NCI-H1417 treated with DMSO at 0.1 percent for 48 hours (cell line): ENCODE data around the gene BEND6.
"Not testable (repeated sequence)": the region's sequence is repeated elsewhere in the genome, so short reads cannot be mapped to it uniquely, and the experiment has no call there.

Experiments
- DNase-seq: peaks from one replicate; lab custom pipeline; 2025; lab: John Stamatoyannopoulos, UW

BEND6 gene

DNA sequence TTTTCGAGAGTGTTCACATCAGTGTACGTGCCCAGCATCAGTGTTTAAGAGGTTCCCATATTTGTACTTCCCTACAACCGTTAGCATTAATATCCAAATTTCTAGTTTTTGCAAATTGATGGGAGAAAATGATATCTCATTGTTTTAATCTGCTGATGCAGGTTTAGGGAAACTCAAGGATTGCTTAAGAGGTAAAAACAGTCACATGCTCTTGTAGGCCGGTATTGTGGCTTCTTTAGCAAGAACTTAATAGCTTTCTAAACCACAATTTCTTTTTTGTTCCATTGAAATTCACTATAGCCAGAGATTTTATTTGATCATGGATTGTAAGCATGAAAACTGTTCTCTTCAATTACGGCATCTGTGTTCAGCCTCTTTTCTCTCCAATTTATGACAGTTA, 29.5 kb downstream of the BEND6 start:
- DNase-seq: no peak

DNA sequence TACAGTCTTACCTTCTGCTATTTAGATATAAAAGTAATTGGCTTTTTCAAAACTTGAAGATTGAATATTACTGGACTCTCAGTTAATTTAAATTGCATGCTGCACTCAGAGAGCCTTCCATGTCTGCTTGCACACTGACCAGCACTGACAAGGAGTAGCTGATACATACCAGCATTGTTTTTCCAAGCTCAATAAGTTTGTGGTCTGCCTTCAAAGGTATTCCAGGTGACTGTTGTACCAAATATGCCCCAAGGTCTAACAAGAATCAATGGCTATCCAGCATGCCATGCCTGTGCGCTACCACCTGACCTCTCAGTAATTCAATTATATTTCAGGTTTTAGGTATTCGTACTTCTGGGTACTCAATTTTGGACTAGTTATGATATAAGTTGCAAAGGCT, 30.0 kb downstream of the BEND6 start:
- no peak for DNase-seq

DNA sequence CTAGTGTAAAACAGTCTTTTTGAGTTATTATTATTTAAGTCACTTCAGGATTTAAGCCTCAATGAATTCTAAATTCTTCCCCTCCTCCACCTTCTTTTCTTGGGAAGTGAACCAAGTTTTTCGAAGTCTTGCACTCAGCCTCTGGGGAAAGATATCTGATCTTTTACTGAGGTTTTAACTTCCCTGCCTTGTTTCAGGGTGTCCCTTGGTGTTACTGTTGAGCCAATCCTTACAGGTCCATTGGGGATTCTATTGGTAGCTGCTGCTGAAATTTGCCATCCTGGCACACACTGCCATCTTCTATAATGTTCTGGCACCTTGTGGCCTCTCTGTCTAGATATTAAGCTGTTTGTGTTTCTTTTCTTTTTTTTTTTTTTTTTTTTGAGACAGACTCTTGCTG, 31.7 kb downstream of the BEND6 start:
- no peak for DNase-seq

DNA sequence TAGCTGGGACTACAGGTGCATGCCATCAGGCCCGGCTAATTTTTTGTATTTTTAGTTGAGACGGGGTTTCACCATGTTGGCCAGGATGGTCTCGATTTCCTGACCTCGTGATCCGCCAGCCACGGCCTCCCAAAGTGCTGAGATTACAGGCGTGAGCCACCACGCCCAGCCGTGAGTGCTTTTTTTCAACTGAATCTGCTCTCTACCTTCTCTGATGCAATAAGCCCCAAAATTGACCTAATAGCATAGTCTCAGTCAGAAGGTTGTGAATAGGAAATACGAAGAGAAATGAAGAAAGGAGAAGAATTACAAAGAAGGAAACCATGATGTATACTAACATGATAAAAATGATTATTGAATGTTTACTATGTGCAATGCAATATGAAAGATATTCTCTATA, 33.2 kb downstream of the BEND6 start:
- no peak for DNase-seq

DNA sequence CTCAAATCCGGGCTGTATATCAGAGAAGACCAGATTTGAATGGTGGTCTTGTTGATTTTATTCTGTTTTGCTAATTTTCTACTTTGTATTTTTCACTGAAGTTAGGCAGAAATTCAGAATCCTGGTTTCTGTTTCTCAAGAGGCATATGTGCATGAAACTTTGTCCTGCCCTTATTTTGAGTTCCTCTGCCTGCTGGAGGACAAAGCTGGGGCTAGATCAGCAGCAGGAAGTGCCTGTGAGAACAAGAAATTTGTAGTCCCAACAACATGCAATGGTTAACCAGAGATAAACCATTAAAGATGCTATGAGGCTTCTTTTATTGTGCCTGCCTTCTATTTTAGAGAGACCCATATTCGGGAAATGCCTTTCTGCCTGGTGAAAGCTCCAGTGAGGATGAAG, 37.1 kb downstream of the BEND6 start:
- DNase-seq: no peak

DNA sequence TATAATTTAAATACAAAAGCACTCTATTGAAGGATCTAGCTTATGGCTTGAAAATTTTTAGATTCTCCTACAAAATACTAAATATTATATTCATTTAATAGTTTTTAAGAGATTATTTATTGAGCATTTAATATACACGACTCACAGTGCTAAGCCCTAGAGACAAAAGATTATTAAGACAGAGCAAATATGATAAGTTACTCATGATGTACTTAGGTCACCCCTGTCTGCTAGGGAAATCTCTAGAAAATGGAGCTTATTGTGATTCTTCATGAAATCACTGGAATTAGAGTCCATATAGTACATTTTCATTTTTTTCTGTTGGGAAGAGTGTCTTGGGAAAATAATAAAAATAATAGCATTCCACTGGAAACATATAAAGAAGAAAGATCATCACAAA, 37.8 kb downstream of the BEND6 start:
- DNase-seq: no peak

DNA sequence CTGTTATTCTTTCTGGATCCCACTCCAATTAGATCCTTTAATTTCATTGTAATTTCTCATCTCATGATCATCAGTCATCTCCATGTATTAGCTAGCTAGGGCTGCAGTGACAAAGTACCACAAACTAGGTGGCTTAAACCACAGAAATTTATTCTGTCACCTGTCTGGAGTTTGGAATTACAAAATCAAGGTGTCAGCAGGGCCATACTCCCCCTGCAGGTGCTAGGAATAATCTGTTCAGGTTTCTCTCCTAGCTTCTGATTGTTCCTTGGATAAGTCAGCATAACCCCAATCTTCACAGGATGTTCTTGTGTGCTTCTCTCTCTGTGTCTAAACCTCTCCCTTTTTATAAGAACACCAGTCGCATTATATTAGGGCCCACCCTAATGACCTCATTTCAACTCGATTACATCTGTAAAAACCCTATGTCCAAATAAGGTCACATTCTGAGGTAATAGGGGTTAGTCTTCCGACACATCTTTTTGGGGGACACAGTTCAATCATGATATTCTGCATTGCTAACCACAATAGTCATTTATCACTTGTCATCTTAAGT, 40.5 kb downstream of the BEND6 start:
- no peak for DNase-seq

DNA sequence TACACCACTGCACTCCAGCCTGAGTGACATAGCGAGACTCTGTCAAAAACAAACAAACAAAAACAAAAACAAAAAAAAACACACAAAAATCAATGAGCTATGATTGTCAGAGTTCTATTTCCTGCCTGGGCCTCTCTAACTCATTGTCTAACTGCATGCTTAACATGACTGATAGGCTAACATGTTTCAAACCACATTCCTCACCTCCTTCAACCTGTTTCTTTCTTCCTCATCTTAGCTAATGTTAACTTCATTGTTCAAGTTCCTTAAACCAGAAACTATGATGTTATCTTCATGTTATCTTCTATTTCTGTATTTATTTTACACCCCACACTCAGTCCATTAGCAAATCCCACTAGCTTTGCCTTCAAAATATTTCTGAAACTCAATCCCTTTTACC, 41.5 kb downstream of the BEND6 start:
- no peak for DNase-seq

DNA sequence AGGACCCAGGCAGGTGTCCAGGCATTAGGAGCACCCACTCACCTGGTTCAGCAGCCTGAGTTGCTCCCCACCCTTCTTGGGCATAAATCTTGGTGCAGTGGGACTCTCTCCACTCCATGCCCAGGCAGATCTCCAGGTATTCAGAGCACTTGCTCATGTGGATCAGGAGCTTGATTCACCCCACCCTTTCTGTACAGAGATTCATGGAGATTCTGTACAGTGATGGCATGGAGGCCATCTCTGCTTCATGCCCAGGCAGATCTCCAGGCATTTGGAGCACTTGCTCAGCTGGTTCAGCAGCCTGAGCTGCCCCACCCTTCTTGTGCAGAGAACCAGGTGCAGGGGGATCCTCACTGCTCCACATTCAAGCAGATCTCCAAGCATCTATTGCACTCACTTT, 44.1 kb downstream of the BEND6 start:
- no peak for DNase-seq

DNA sequence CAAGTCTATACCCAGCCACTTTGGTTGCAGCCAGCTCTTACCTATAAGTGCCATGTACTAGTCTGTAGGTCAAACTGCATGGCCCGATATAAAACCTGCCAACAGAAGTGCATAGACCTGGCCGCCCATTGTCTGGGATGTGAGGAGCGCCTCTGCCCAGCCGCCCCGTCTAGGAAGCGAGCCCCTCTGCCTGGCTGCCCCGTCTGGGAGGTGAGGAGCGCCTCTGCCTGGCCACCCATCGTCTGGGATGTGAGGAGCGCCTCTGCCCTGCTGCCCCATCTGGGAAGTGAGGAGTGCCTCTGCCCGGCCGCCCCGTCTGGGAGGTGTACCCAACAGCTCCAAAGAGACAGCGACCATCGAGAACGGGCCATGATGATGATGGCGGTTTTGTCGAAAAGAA, 44.8 kb downstream of the BEND6 start:
- not testable (repeated sequence) for DNase-seq

DNA sequence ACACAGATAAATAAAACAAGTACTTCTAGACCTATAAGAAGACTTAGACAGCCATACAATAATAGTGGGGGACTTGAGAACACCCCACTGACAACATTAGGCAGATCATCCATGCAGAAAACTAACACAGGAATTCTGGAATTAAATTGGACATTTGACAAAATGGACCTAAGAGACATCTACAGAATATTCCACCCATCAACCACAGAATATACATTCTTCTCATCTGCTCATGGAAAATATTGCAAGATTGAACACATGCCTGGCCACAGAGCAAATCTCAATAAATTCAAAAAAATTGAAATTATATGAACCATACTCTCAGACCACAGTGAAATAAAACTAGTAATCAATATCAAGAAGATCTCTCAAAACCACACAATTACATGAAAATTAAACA, 47.3 kb downstream of the BEND6 start:
- DNase-seq: no peak

DNA sequence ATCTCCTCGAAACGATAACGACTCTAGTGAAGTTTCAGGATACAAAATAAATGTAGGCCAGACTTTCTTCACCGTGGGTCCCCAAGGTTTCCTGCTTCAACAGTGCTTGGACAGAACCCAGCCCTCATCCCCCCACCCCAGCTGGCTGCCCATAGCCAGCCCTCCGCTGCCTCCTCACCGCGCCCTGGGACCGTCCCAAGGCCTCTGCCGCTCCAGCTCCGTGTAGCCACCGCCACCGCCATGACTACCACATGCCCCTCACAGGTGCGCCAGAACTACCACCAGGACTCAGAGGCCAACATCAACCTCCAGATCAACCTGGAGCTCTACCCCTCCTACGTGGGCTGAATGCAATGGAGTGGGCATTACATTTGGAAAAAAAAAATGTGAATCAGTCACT, 49.4 kb downstream of the BEND6 start:
- no peak for DNase-seq

DNA sequence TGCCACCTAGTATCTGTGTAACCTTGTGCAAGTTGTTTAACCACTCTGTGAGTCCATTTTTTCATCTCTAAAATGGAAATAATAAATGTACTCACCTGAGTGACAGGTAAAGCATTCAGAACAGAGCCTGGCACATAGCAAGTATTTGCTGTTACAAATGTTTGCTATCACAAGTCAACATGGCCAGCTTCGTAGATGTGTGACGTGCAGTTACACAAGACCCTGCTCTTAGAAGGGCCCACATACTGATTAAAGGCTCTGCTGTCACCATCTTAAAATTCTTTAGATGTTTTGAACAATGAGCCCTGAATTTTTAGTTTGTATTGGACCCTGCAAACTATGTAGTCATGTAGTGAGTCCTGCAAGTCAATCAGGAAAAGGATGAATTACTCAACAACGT, 51.2 kb downstream of the BEND6 start:
- DNase-seq: no peak

DNA sequence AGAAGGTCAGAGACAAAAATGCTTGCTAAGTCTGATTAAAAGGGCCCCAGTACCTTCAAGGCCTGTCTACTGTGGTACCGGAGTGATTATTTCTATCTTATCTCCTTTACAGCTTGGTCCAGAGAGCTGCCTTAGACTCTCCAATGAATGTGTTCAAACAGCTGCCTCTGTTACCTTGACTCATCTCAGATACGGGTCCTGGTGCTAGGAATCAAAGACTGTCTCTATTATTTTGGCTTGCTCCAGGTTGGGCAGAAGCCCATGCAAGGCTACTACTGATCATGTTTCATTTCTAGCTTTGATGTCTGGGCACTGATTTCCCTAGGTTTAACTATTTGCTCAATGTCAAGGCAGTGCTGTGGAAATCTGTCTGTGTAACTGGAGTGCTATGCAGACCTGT, 53.2 kb downstream of the BEND6 start:
- DNase-seq: not testable (repeated sequence)

DNA sequence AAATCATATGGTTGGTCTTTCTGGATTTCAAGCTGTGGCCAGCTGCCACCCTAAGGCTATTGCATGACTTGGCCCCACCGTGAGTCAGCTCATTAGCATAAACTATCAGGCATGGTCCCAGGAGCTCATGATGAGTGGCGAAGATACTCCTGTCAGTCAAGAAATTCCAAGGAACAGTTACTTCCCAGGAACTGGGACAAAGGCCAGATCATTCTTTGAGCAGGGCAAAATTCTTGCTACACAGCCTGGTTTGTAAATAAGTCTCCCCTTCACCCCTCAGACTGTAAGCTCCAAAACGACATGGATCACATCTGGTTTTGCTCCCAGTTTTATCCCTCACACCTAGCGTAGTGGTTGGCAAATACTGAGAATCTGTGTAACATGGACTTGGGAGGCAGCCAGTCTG, 58.6 kb downstream of the BEND6 start:
- no peak for DNase-seq

DNA sequence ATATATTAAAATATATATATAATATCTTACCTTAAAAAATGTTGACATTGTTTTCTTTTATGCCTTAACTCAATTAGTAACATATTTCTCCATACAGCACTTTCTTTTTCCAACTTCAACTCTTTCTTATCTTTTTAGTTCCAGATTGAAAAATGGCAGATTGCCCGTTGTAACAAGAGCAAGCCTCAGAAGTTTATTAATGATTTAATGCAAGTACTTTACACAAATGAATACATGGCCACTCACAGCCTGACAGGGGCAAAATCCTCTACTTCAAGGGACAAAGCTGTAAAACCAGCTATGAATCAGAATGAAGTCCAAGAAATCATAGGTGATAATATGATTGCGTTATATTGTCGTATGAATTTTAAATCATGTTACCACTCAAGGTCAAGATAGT, 62.2 kb downstream of the BEND6 start:
- DNase-seq: no peak

DNA sequence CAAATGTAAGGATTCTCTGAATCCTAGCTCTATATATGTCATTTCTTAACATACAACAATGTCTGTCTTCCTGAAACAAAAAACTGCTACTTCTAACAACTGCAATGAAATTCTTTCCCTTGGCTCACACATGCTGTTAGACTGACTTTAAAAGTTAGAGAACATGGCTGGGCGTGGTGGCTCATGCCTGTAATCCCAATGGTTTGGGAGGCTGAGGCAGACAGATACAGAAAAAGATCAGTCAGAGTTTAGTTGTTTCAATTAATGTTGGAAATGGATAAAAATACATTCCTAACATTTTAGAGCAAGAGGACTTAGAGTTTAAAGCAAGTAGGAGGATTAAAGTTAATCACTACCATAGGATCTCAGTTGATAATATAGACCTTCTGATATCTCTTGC, 62.9 kb downstream of the BEND6 start:
- no peak for DNase-seq

DNA sequence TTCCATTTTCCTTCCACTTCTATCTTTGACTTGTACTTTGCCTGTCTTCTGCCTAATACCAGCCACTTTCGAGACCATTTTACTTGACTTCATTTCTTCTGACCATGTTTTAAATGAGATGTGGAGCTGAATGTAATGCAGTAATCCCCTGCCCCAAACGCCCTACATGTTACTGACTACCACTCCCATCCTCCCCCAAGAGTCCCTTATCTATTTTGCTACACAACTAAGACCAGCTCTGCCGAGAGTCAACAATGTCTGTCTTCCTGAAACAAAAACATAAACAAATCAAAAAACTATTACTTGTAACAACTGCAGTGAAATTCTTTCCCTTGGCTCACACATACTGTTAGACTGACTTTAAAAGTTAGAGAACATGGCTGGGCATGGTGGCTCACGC, 64.5 kb downstream of the BEND6 start:
- DNase-seq: no peak

DNA sequence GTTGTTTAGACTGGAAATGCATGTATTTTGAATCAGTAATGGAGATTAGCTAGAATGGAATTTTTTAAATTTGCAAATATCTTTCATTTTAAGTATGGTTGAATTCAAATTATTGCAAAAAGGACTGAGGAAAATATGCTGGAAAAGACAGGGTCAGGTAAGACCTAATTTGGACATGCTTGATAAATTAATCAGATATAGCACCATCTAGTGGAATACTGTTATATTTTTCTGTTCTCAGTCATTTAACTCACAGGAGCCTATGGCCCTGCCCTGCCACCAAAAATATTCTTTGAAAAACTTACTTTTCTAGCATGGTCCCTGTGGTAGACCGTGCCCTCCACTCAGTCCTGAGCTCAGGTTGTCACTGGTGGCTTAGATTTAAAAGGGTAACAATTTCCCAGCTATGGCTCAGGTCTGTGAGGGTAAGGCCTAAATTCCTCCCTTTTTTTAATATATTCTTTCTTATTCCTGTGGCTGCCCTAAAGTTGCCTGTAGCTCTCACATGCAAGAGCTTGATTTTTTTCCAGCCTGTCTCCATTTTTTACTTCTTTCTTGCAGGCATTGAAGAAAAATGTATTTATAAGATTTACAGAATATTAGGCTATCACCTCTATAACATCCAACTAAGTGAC, 66.3 kb downstream of the BEND6 start:
- DNase-seq: peak; percentile 6

DNA sequence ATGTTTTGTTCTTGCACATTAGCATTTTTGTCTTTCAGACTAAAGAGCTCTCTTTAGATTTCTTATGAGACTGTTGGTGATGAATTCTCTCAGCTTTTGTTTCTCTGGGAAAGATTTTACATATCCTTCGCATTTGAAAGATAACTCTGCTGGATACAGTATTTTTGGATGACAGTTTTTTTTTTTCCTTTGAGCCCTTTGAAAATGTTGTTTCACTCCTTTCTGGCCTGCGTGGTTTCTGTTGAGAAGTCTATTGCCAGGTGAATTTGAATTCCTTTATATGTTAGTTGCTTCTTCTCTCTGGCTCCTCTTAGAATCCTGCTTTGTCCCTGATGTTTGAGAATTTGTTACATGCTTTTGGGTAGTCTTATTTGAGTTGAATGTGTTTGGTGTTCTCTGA, 69.4 kb downstream of the BEND6 start:
- DNase-seq: no peak

DNA sequence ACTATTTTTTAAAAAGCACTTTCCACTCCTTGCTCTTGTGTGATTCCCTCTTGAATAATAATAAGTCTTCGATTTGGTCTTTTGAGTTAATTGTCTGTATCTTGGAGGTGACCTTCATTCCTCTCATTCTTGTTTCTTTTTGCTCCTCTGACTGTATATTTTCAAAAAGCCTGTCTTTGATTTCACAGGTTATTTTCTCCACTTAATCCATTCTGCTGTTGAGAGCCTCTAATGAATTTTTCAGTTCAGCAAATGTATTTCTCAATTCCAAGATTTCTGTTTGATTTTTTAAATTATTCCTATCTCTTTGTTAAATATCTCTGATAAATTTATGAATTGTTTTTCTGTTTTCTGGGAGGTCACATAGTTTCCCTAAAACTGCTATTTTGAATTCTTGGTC, 69.9 kb downstream of the BEND6 start:
- no peak for DNase-seq

DNA sequence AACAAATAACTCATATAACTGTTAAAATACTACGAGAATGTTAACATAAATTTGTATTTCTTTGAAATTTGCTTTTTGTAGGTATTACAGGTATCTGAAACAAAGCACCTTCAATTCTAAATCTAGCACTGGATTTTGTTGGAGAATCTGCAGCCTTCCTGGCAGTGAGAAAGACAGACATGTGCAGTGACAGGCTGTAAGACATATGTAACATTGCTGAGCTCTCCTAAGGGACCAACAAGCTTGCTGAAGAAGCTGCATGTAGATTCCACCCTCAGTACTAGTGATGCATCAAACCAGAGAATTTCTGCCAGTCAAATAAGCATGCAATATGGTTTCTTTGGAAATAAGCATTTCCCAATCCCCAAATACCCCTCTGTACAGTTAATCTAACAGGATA, 71.1 kb downstream of the BEND6 start:
- DNase-seq: no peak

DNA sequence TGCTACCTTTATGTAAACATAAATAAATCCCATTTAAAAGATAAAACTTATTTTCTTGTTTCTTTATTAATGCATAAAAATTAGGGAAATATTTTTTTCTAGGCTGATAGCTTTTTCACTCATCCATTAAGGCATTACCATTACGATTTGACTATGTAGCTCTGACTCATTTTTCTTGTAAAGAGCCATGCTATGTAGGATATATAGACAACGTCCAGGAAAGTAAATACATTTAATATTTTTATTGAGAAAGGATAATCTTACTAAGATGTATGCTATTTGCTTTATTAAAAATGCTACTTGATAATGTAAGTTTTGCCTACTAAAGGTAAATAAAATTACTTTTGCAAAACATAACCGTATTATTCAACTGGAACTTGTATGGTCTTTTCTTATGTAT, 72.4 kb downstream of the BEND6 start:
- no peak for DNase-seq

DNA sequence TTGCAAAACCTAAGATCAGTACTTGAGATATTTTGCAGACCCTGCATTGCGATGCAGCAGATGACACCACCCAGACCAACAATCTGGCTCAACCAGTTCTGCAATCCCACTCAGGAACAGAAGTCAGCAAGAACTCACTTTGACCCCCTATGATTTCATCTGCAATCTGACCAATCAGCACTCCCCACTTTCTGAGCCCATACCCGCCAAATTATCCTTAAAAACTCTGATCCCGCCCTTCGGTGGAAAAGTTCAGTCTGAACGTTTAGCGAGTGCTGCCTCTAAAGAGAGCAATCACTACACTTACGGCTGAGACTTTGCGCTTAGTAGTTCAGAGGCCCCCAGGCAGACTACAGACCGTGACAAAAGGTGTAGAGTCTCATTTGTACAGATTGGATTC, 74.3 kb downstream of the BEND6 start:
- DNase-seq: no peak

DNA sequence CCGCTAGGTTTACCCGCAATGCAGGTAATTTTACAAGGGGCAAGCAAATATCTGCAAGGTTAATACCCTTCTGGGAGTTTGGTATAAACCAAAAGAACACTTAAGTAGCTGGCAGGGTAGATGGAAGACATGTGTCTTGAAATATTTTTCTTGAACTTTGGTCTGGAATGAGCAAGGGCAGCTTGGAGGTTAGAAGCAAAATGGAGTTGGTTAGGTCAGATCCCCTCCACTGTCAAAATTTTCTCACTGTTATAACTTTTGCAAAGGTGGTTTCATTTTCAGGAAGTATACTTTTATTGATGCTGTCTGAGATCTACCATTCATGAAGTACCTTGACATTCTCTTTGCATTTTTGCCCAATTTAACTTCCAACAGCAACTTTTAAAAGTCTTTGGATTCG, 78.3 kb downstream of the BEND6 start:
- DNase-seq: no peak
